ENCODE measurements around the gene LHX4. TPM values are rescaled to one million over a fixed set of nuclear protein-coding genes. Genes with fewer than 3 reads are reported as not detected.
A peak's percentile ranks its signal among the peaks of the same experiment; 100 is the strongest.

LHX4 gene
- total and polyA plus RNA-seq, 2 of the 4 experiments (the other 2 are of a cell fraction) = 0.05 to 0.18 TPM

- Histone ChIP-seq H3K4me3 (ENCODE audit: insufficient read depth, low read depth, low read length) (no peak overlapping the region), H2BK120ac (ENCODE audit: low read depth, low read length) (no peak overlapping the region), H3K36me3 (ENCODE audit: control insufficient read depth, insufficient read depth, low read length) (no peaks in the 10 kb centered on the region), H3K9me1 (ENCODE audit: insufficient read depth, low read length) (peaks cover 5% of the 10 kb centered on the region), H2BK20ac (ENCODE audit: low read depth, low read length) (no peak overlapping the region), H3K4ac (ENCODE audit: low read depth, low read length) (no peak overlapping the region), H3K27me3 (ENCODE audit: control insufficient read depth, insufficient read depth, low read length) (peaks cover 4% of the 10 kb centered on the region; the same call in 1 of the 2 replicates), H3K14ac (replicated peaks; ENCODE audit: low read depth, low read length) (no peak overlapping the region), H3K9ac (ENCODE audit: low read depth, low read length) (no peak overlapping the region), H2AK9ac (replicated peaks; ENCODE audit: low read depth, low read length, poor library complexity) (peak overlapping the region; percentile 9), H4K5ac (ENCODE audit: low read depth, low read length) (no peak overlapping the region), H3K4me2 (ENCODE audit: low read depth, low read length) (no peak overlapping the region), H4K8ac (ENCODE audit: low read depth in 2 of 2, low read length in 2 of 2) (no peak overlapping the region), H3K9me3 (ENCODE audit: control insufficient read depth, insufficient read depth, low read length) (no peaks in the 10 kb centered on the region), H3K27ac (ENCODE audit: insufficient read depth, low read length) (no peak overlapping the region), H2BK5ac (ENCODE audit: low read depth, low read length, poor library complexity, severe bottlenecking) (no peak overlapping the region), H4K91ac (ENCODE audit: insufficient read depth, low read depth, low read length) (no peak overlapping the region), H3K56ac (ENCODE audit: extremely low read depth, insufficient read depth, low read length) (no peak overlapping the region), H2AFZ (replicated peaks; ENCODE audit: low read length, poor library complexity) (no peak overlapping the region), H4K20me1 (ENCODE audit: insufficient read depth, low read length) (peaks cover 2% of the 10 kb centered on the region; the same call in 1 of the 2 replicates), H3K4me1 (ENCODE audit: control insufficient read depth, insufficient read depth, low read length) (peaks cover 5% of the 10 kb centered on the region), H2BK15ac (ENCODE audit: low read depth, low read length) (no peak overlapping the region), H3K18ac (ENCODE audit: low read depth, low read length) (no peak overlapping the region), H2AK5ac (ENCODE audit: low read depth, low read length) (no peak overlapping the region), H3K23ac (ENCODE audit: low read depth, low read length) (no peak overlapping the region), H3K79me1 (ENCODE audit: low read depth in 1 of 2, low read length in 2 of 2) (no peaks in the 10 kb centered on the region)
- CTCF ChIA-PET = interaction anchor here (0.6 to 0.7 kb wide), 2 partner anchors 13 to 17 kb away, joined by 3 read pairs; no protein-coding TSS in a partner anchor
- in situ Hi-C loops (cut with MboI; ENCODE audit: low sequenced_read_pairs) (loop anchor here (25.0 kb wide), 1 partner anchor 896 kb away; no protein-coding TSS in a partner anchor), dilution Hi-C loops (cut with HindIII; ENCODE audit: low sequenced_read_pairs, unreplicated experiment) (no loop called here), intact Hi-C loops (cut with micrococcal nuclease) (no loop called here)
- 83% methylated on average over 1 of the region's 4 CpGs; no CpG with 5 or more reads in 1 of the 2 experiments for WGBS, 2 experiments (ENCODE audit: extremely low coverage in 2 of 2, insufficient read length in 1 of 2)
- ATAC-seq (ENCODE audit: low read depth) = no peak
- TF ChIP-seq RAD21 (IDR thresholded peaks at IDR 0.05; ENCODE audit: low read length) = no peak
- no peak for TF ChIP-seq MAFK (IDR thresholded peaks at IDR 0.05; ENCODE audit: low read depth, low read length)
- TF ChIP-seq BHLHE40 (IDR thresholded peaks at IDR 0.05; ENCODE audit: low read depth, low read length) = no peak
- no peak for TF ChIP-seq USF2 (IDR thresholded peaks at IDR 0.05; ENCODE audit: low read depth, low read length)
- no peak for TF ChIP-seq NFE2L2 (IDR thresholded peaks at IDR 0.05; ENCODE audit: low read depth, low read length)
- TF ChIP-seq FOS (IDR thresholded peaks at IDR 0.05; ENCODE audit: low read depth, low read length) = no peak
- no peak for TF ChIP-seq RCOR1 (IDR thresholded peaks at IDR 0.05; ENCODE audit: insufficient replicate concordance, low read length)
- POLR2A ChIA-PET (ENCODE audit: unreplicated experiment) = no interaction called here
- no peak for DNase-seq
- BruUV-seq (replicated peaks) = no TSS peak
Measured at GRCh38 chr1:180265871-180266270, 35.8 kb downstream of the LHX4 start.

Measured in IMR-90 (cell line).